HG02938 (cell line): Measurements from ENCODE around the gene FTO.

Experiments used
- ATAC-seq: cut with Tn5 transposase; IDR thresholded peaks from one replicate; pipeline ENCODE4 v1.9.1; 2021; ENCODE audit warnings: mild to moderate bottlenecking, moderate library complexity; ENCODE audit not compliant: unreplicated experiment

The FTO gene

DNA sequence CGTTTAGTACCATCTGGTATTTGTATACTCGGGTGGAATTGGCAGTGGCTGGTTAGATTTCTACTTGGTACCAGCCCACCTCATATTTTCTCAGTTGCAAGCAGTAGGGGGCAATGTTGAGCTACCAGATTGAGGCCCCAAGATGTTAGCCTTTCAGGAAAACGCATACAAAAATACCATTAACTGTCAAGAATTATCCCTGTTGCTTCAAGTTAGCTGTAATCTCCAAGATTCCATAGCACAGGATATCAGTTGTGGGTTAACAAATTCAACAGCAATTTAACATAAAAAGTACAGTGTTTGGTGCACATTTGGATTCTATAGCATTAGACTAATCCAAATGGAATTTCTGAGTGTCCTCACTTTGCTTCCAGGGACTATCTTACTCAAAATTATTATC lies 188.2 kb downstream of the FTO start:
- ATAC-seq = no peak

GRCh38 chr16:53893731-53894435 lies 189.9 kb downstream of the FTO start:
- no peak for ATAC-seq

GRCh38 chr16:53894686-53895085 lies 190.7 kb downstream of the FTO start:
- ATAC-seq = no peak

- ATAC-seq = no peak
These were observed 191.5 kb downstream of the FTO start for GRCh38 chr16:53895433-53895832.

DNA sequence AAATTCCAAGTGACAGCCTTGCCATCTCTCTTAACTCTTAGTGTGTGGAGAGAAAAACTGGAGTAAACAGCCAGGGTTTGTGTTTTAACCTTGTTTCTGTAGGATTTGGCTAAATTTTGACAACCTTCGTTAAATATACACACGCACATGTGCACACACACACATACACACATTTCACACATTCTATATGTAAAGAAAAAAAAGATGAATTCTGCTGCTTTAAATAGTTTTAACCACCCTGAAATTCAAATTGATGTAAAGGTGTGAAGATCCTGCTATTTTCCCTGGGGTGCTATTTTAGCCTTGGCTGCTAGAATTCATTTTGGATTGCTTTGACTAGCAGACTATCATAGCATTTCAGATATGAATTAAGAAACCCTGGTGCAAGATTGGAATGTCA lies 191.9 kb downstream of the FTO start:
- ATAC-seq = no peak

- ATAC-seq = no peak
These were observed 192.8 kb downstream of the FTO start for GRCh38 chr16:53896722-53897121.

DNA sequence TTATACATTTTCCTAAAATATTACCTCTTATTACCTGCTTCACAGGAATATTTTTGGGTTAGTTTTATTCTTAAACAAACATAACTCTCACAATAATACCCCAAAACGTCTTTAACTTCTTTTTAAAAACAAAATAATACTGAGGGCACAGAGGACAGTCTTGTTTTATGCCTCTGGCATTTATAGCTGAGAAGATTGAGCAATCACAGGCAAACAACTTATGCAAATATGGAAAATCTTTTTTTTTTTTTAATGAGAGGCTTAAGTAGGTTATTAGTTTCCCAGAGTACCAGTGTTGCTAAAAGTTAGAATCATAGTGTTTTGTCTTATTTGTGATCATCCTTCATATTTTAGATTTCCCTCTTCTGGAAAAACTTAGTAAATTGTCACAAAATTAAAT lies 195.0 kb downstream of the FTO start:
- no peak for ATAC-seq

DNA sequence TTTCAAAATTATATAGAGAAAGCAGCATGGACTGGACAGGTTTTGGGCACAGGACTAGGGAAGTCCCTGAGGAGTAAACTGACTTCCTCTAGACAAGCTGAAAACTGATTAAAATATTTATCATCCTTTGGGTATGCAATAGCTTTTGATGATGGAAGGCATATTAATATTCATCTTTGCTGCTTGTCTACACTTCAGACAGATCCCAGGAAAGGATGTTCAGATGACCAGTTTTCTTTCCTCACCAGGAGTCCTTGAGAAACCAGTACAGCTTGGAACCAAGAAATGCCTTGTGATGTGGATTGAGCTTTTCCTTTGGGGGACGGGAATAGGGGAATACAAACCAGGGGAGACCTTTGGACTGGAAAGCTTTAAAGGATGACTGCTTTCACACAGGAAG lies 195.5 kb downstream of the FTO start:
- no peak for ATAC-seq

GRCh38 chr16:53900667-53901066 lies 196.7 kb downstream of the FTO start:
- no peak for ATAC-seq

GRCh38 chr16:53901408-53901807 lies 197.5 kb downstream of the FTO start:
- ATAC-seq = no peak

GRCh38 chr16:53904533-53904932 lies 200.6 kb downstream of the FTO start:
- no peak for ATAC-seq

GRCh38 chr16:53905028-53905427 lies 201.1 kb downstream of the FTO start:
- no peak for ATAC-seq

DNA sequence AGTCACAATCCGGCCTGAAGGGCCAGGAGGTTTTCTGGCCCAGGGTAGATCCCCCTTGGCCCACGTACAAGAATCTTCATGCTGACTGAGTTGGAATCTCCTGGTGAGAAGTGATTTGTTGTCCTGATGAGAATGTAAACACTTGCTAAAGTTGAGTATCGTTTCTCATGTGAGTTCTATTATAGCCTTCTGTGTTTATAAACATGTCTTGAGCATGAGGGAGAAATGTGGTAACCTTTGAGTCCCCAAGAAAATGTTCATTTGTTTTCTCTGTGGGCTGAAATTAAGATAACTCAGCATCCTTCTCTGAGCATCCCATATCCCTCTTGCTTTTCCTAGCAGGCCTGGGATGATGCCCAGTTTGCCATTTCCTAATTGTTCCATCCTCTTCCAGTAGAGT lies 204.8 kb downstream of the FTO start:
- no peak for ATAC-seq

DNA sequence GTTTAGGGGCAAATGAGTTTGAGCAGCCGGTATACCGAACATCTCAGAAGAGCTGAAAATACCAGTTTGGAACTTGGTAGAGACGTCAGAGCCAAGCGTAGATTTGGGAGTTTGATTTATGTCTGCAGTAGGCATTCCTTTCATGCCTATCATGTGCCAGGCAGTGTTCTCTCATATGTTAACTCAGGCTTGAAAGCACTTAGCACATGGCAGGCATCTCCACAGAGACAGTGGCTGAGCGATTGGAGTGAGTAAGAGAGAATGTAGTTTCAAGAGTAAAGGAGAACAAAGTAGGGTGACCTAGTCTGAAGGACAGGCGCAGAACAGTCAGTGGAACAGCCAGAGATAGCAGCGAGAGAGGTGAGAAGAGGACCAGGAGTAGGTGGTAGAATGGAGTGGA lies 207.0 kb downstream of the FTO start:
- ATAC-seq = no peak

DNA sequence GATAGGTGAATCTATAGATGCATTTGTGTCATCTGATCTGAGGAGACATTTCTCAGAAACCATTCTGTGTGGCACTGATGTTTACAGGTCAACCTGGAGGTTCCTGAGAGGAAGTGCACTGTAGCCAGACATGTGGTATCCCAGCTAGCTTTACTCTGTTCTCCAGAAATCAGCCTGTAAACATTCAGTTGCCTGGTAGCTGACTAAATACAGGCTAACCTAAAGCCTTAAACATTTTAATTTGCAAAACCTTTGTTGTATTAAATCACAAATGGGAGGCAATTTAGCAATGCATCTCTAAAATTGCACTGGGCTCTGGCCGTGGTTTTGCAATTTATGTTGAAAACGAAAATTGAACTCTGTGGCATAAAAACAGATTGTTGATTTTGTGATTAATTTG lies 207.6 kb downstream of the FTO start:
- ATAC-seq = no peak

- ATAC-seq = peak; percentile 68
These were observed 208.2 kb downstream of the FTO start for GRCh38 chr16:53912155-53912554.

DNA sequence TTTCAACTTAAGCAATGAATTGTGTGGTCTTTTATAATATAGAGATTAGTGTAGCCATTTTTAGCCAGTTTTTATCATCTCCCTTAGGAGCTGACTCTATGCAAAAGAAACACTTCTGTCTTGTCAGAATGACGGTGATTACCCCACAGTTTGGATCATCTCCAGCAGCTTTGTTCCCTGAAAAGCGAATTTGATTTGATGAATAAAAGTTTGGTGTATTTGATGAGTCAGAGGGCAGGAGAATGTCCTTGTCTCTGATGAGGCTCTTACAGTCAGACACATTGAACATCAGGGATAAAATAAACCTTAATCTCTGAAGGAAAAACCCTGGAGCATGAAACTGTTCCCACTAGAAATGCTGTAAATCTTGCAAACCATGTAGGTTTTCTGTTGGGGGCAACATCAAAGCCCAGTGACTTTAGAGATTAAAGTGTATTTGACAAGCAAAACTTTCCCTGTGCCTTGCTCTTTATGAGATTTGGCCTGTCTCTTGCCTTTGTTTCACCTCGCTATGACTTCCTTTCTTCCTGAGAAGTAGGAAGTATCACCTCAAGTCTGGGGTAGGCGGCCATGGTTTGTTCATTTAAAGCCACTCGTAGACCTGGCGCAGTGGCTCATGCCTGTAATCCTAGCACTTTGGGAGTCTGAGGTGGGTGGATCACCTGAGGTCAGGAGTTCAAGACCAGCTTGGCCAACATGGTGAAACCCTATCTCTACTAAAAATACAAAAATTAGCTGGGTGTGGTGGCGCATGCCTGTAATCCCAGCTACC lies 209.3 kb downstream of the FTO start:
- ATAC-seq = no peak

GRCh38 chr16:53913920-53914319 lies 210.0 kb downstream of the FTO start:
- no peak for ATAC-seq

GRCh38 chr16:53914736-53915135 lies 210.8 kb downstream of the FTO start:
- no peak for ATAC-seq

DNA sequence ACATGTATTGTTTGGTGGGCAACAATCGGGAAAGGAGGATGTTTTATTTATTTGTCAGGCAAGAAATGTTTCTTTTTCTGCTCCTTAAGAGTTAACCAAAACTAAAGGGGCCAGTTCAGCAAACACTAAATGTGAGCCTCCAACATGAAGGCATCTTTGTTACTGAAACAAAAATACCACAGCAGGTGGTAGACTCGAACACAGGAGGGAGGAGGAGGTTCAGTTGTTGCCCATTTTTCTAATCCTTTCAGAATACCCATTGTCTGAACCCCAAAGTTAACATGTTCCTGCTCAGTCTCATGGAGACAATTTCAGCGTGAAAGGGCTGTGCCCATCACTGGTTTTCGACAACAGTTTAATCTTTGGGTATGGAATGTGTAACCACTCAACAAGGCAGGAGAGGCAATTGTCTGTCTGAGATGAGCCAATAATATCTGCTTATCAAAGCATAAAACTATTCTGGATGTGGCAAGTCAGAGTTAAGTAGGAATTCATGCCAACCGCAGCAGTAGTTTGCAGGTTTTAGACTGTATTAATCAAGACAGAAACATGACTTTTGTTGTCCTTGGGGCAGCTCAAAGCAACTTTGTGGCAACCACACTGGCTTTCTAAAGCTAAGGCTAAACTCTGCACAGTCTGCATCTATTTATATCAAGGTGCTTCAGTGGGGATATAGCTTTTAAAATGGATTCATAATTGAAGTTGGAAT lies 211.7 kb downstream of the FTO start:
- no peak for ATAC-seq

DNA sequence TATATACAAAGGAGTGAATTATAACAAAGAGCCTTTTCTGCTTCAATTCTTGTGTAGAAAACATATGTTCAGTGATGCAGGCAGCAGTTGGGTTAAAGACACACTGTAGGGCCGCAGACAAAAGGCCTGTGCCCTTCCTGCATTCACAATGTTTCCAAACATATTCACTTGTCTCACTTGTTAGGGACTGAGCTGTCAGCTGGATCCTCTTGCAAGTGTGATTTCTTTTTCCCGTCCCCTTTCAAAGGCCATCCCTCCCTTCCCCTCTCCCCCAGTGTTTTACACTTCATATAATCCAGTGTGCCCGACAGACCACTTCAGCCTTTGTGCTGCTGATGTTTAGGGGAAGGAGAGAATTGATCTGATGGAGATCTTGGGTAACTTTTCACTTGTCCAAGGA lies 217.0 kb downstream of the FTO start:
- no peak for ATAC-seq
